B cell (primary cell): Measurements from ENCODE around the gene CNNM4. TPM values are rescaled to one million over a fixed set of nuclear protein-coding genes. Genes with fewer than 3 reads are reported as not detected.

ENCODE experiments used
- ATAC-seq: fragments of 200-7000 bp; cut with Tn5 transposase; one replicate; pipeline ENCODE4 v1.10.0; 2021; ENCODE audit warnings: low read depth, mild to moderate bottlenecking, moderate number of reproducible peaks, moderate library complexity
- CTCF ChIA-PET: fragments of 350-600 bp; sonication (Branson Sonifier 250); formaldehyde crosslinking; loops from one replicate; lab custom pipeline; 2021; ENCODE audit warnings: antibody characterized with exemption, inconsistent platforms; lab: Charles Lee
- POLR2A ChIA-PET: fragments of 350-600 bp; sonication (Branson Sonifier 250); formaldehyde crosslinking; loops from one replicate; lab custom pipeline; 2021; ENCODE audit warnings: antibody characterized with exemption; lab: Charles Lee
- DNase-seq: peaks from one replicate; pipeline ENCODE4 v3.0.0; 2013
- H2AFZ ChIP-seq: 2 replicates; pipeline ENCODE4 v1.6.1; 2012; ENCODE audit warnings: mild to moderate bottlenecking, low read depth, low read length; ENCODE audit not compliant: insufficient read depth, poor library complexity, severe bottlenecking
- H3K27ac ChIP-seq, 2 donors: 1 replicate in 1 of 2; 2 replicates in 1 of 2; pipeline ENCODE4 v1.5.1; 2012 to 2013; ENCODE audit warnings: low read length in 2 of 2, mild to moderate bottlenecking in 2 of 2, moderate library complexity in 1 of 2
- H3K27me3 ChIP-seq, 4 experiments: fragments of 200-600 bp in 1 of 4; sonication (generic) in 1 of 4; replicated peaks in 1 of 4; 1 replicate in 2 of 4; 2 replicates in 2 of 4; pipeline versions ENCODE4 v1.6.1 to v1.7.0; 2013 to 2016; ENCODE audit warnings: low read length in 3 of 4, mild to moderate bottlenecking in 2 of 4, mixed read lengths in 1 of 4, moderate library complexity in 1 of 4; ENCODE audit not compliant: insufficient read depth in 4 of 4, control insufficient read depth in 3 of 4; ENCODE audit errors: control extremely low read depth in 1 of 4
- H3K36me3 ChIP-seq, 2 experiments: replicated peaks in 1 of 2; 1 replicate in 1 of 2; 2 replicates in 1 of 2; pipeline versions ENCODE4 v1.6.1 to v1.7.1; 2013; ENCODE audit warnings: low read length in 1 of 2; ENCODE audit not compliant: insufficient read depth in 2 of 2, control insufficient read depth in 1 of 2; ENCODE audit errors: control extremely low read depth in 1 of 2, extremely low read depth in 1 of 2
- H3K4me1 ChIP-seq, 2 donors: fragments of 200-600 bp in 1 of 2; sonication (generic) in 1 of 2; 1 replicate in 1 of 2; 2 replicates in 1 of 2; pipeline versions ENCODE4 v1.5.1 to v1.6.1; 2013 to 2017; ENCODE audit warnings: low read length in 2 of 2; ENCODE audit not compliant: control insufficient read depth in 2 of 2, insufficient read depth in 2 of 2
- H3K4me2 ChIP-seq: replicated peaks from 2 replicates; pipeline ENCODE3; 2012; ENCODE audit warnings: mild to moderate bottlenecking, low read depth, low read length; ENCODE audit not compliant: poor library complexity, severe bottlenecking
- H3K4me3 ChIP-seq, 5 experiments: fragments of 200-600 bp in 1 of 5; sonication (generic) in 1 of 5; 1 replicate in 3 of 5; 2 replicates in 2 of 5; pipeline versions ENCODE4 v1.5.1 to v1.7.0; 2011 to 2016; ENCODE audit warnings: low read length in 4 of 5, mild to moderate bottlenecking in 4 of 5, low read depth in 2 of 5, control low read depth in 1 of 5, moderate library complexity in 1 of 5; ENCODE audit not compliant: insufficient read depth in 1 of 5; ENCODE audit errors: control extremely low read depth in 1 of 5, extremely low read depth in 1 of 5
- H3K79me2 ChIP-seq: fragments of 200-600 bp; sonication (generic); one replicate; pipeline ENCODE4 v1.6.0; 2016; ENCODE audit warnings: low read length; ENCODE audit not compliant: control insufficient read depth, insufficient read depth
- H3K9ac ChIP-seq: fragments of 200-600 bp; sonication (generic); 2 replicates; pipeline ENCODE4 v1.6.1; 2017; ENCODE audit warnings: mild to moderate bottlenecking, low read length, moderate library complexity
- H3K9me3 ChIP-seq, 3 donors: one replicate each; pipeline versions ENCODE4 v1.6.1 to v1.7.1; 2013; ENCODE audit warnings: low read length in 2 of 3; ENCODE audit not compliant: control insufficient read depth in 2 of 3, insufficient read depth in 1 of 3; ENCODE audit errors: control extremely low read depth in 1 of 3
- H4K20me1 ChIP-seq: 2 replicates; pipeline ENCODE4 v1.6.0; 2012; ENCODE audit warnings: mild to moderate bottlenecking, low read length; ENCODE audit not compliant: insufficient read depth, control insufficient read depth, poor library complexity, severe bottlenecking
- H3K27ac Mint-ChIP-seq: one replicate; pipeline ENCODE4 v1.8.0; 2021; ENCODE audit warnings: mixed read lengths
- H3K27me3 Mint-ChIP-seq: one replicate; pipeline ENCODE4 v1.8.0; 2021; ENCODE audit warnings: mixed read lengths
- H3K4me1 Mint-ChIP-seq: one replicate; pipeline ENCODE4 v1.8.0; 2021; ENCODE audit warnings: mixed read lengths
- H3K4me3 Mint-ChIP-seq: one replicate; pipeline ENCODE4 v1.8.0; 2021; ENCODE audit warnings: mixed read lengths
- H3K9me3 Mint-ChIP-seq: one replicate; pipeline ENCODE4 v1.8.0; 2022; ENCODE audit warnings: mixed read lengths; ENCODE audit not compliant: insufficient read depth
- EZH2 ChIP-seq: IDR thresholded peaks from 2 replicates; pipeline ENCODE4 v1.6.1; 2012; ENCODE audit warnings: borderline replicate concordance, low read depth, mild to moderate bottlenecking, moderate library complexity, low read length; ENCODE audit not compliant: insufficient read depth, poor library complexity, severe bottlenecking
- WGBS: methylation state at CpG from one replicate; pipeline ENCODE4 v1.1.5; 2013; ENCODE audit warnings: missing lambda C conversion rate; ENCODE audit not compliant: insufficient coverage; 5-methylcytosine and 5-hydroxymethylcytosine counted together
- intact Hi-C: fragments of 100-400 bp; cut with micrococcal nuclease; formaldehyde crosslinking; loops from one replicate; pipeline ENCODE4 v1.10.0; 2022
- polyA plus RNA-seq: library from polyadenylated mRNA; depleted of rRNA; stranded (reverse); fragments of >200 nt; gene quantifications from 2 replicates; pipeline ENCODE4 v1.2.3, GENCODE V29; 2012
- total RNA-seq, 2 donors: library from RNA; stranded (reverse); fragments of 120-200 nt in 1 of 2; gene quantifications; 1 replicate in 1 of 2; 2 replicates in 1 of 2; pipeline versions ENCODE4 v1.2.3 to v1.2.4, GENCODE V29; 2013 to 2022
- TF ChIP-seq, protein P1 (sequence below): fragments of 200-600 bp; IDR thresholded peaks from one replicate; pipeline ENCODE4 v1.8.0; 2022; ENCODE audit warnings: antibody characterized with exemption, mild to moderate bottlenecking

The CNNM4 gene
- total and polyA plus RNA-seq, 2 donors (not counting 1 experiment from before 2014, with no cell fraction given): 15.1 to 24.0 TPM

DNA sequence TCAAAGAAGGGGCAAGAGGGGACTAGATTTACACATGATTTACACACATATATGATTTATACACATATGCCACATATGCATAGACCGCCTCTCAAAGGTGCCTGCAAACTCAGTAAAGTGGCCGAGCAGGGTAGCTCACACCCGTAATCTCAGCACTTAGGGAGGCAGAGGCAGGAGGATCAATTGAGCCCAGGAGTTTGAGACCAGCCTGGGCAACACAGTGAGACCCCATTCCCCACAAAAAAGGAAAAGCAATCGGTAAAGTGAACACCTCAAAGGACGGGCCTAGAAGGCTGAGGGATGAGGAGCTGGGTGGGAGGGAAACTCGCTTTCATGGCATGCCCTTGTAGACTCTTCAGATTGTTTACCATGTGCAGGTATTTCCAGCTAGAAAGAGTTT, 92.0 kb downstream of the CNNM4 start:
- WGBS: 100% methylated on average over 2 of the region's 6 CpGs
- peaks cover 6% of the 10 kb centered on the region for H4K20me1 ChIP-seq
- Mint-ChIP-seq H3K27ac (no peak overlapping the region), H3K9me3 (no peaks in the 10 kb centered on the region), H3K27me3 (no peaks in the 10 kb centered on the region), H3K4me3 (no peak overlapping the region), H3K4me1 (peaks cover 15% of the 10 kb centered on the region)
- ChIA-PET POLR2A (interaction anchor here (0.7 kb wide), 1 partner anchor 50 kb away, joined by 7 read pairs; no protein-coding TSS in a partner anchor), CTCF (interaction anchor here (1.1 kb wide), 1 partner anchor 101 kb away, joined by 3 read pairs; no protein-coding TSS in a partner anchor)
- DNase-seq: no peak
- no peaks in the 10 kb centered on the region for H3K27me3 ChIP-seq
- intact Hi-C loops: no loop called here
- H3K79me2 ChIP-seq: peaks cover 20% of the 10 kb centered on the region
- no peak overlapping the region for H3K4me2 ChIP-seq
- no peak overlapping the region for H3K4me3 ChIP-seq
- peaks cover 11 to 12% of the 10 kb centered on the region in 2 donors for H3K4me1 ChIP-seq
- H3K36me3 ChIP-seq: peaks cover 2 to 39% of the 10 kb centered on the region in 2 experiments
- no peaks in the 10 kb centered on the region for H3K9me3 ChIP-seq
- no peak overlapping the region for H3K27ac ChIP-seq
- no peak overlapping the region for H2AFZ ChIP-seq
- no peak overlapping the region for H3K9ac ChIP-seq
- ATAC-seq: no peak
- TF ChIP-seq, protein P1, sequence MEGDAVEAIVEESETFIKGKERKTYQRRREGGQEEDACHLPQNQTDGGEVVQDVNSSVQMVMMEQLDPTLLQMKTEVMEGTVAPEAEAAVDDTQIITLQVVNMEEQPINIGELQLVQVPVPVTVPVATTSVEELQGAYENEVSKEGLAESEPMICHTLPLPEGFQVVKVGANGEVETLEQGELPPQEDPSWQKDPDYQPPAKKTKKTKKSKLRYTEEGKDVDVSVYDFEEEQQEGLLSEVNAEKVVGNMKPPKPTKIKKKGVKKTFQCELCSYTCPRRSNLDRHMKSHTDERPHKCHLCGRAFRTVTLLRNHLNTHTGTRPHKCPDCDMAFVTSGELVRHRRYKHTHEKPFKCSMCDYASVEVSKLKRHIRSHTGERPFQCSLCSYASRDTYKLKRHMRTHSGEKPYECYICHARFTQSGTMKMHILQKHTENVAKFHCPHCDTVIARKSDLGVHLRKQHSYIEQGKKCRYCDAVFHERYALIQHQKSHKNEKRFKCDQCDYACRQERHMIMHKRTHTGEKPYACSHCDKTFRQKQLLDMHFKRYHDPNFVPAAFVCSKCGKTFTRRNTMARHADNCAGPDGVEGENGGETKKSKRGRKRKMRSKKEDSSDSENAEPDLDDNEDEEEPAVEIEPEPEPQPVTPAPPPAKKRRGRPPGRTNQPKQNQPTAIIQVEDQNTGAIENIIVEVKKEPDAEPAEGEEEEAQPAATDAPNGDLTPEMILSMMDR: no peak
- TF ChIP-seq EZH2: no peak

DNA sequence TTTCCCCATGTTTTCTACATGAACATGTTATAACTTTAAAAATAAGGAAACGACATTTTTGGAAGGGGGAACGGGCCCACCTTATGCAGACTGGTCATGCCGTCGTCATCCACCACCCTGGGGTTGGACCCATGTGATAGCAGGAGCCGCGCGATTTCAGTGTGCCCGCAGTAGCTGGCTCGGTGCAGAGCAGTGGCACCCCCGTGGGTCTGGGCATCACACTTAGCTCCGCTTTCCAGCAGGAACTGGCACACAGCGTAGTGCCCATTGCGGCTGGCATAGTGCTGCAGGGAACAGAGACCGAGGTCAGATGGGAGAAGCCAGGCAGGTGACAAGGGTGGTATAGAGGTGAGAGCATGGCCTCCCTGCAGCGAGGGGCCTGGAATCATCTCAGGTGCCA, 92.6 kb downstream of the CNNM4 start:
- Histone ChIP-seq H3K79me2 (peaks cover 20% of the 10 kb centered on the region), H3K4me3 (no peak overlapping the region), H3K27me3 (no peaks in the 10 kb centered on the region), H3K4me2 (no peak overlapping the region), H4K20me1 (peaks cover 6% of the 10 kb centered on the region), H3K9ac (no peak overlapping the region), H2AFZ (no peak overlapping the region), H3K27ac (no peak overlapping the region), H3K36me3 (peaks cover 2 to 33% of the 10 kb centered on the region in 2 experiments), H3K4me1 (peaks cover 11 to 12% of the 10 kb centered on the region in 2 donors), H3K9me3 (no peaks in the 10 kb centered on the region)
- ChIA-PET CTCF (interaction anchor here (1.1 kb wide), 1 partner anchor 101 kb away, joined by 3 read pairs; no protein-coding TSS in a partner anchor), POLR2A (no interaction called here)
- H3K27ac Mint-ChIP-seq: no peak overlapping the region
- ATAC-seq (no peak), DNase-seq (no peak)
- peaks cover 17% of the 10 kb centered on the region for H3K4me1 Mint-ChIP-seq
- no peaks in the 10 kb centered on the region for H3K9me3 Mint-ChIP-seq
- TF ChIP-seq, protein P1: no peak
- TF ChIP-seq EZH2: no peak
- intact Hi-C loops: no loop called here
- no peak overlapping the region for H3K4me3 Mint-ChIP-seq
- no peaks in the 10 kb centered on the region for H3K27me3 Mint-ChIP-seq
- WGBS: over 99% methylated on average over 13 of the region's 15 CpGs
